ES-I3 (cell line): ENCODE data around the gene AASS.
A peak's percentile ranks its signal among the peaks of the same experiment; 100 is the strongest.
"Not testable (repeated sequence)": the region's sequence is repeated elsewhere in the genome, so short reads cannot be mapped to it uniquely, and the experiment has no call there.

Experiments used
- H3K36me3 ChIP-seq: 2 replicates; pipeline ENCODE4 v1.6.1; 2013; ENCODE audit warnings: mild to moderate bottlenecking, low read length, control low read depth, moderate library complexity; ENCODE audit not compliant: insufficient read depth
- H3K4me1 ChIP-seq: 2 replicates; pipeline ENCODE4 v1.6.1; 2013; ENCODE audit warnings: mild to moderate bottlenecking, control low read depth, low read length; ENCODE audit not compliant: insufficient read depth
- H3K9ac ChIP-seq: 2 replicates; pipeline ENCODE4 v1.6.1; 2013; ENCODE audit warnings: low read depth, mild to moderate bottlenecking, low read length, moderate library complexity
- H3K9me3 ChIP-seq: 2 replicates; pipeline ENCODE4 v1.6.1; 2013; ENCODE audit warnings: mild to moderate bottlenecking, low read length, moderate library complexity; ENCODE audit not compliant: control insufficient read depth, insufficient read depth

Gene AASS

GRCh38 chr7:122143751-122144711 is at the start of gene AASS:
Gene AASS (minus strand): TSS chr7:122144249. CDS start chr7:122133726, 10,523 bp downstream.
- peak within 1 kb of the TSS; percentile 93 for H3K9ac ChIP-seq
- no peaks in the 10 kb centered on the region for H3K9me3 ChIP-seq
- peaks cover 44% of the 10 kb centered on the region for H3K4me1 ChIP-seq
- H3K36me3 ChIP-seq, result no peaks in the 10 kb centered on the region

- H3K4me1 ChIP-seq, result no peaks in the 10 kb centered on the region
- no peak overlapping the region for H3K9ac ChIP-seq
- peaks cover 17% of the 10 kb centered on the region for H3K9me3 ChIP-seq
- H3K36me3 ChIP-seq, result no peaks in the 10 kb centered on the region
These were observed 44.7 kb upstream of the AASS start for GRCh38 chr7:122188785-122189184.

DNA sequence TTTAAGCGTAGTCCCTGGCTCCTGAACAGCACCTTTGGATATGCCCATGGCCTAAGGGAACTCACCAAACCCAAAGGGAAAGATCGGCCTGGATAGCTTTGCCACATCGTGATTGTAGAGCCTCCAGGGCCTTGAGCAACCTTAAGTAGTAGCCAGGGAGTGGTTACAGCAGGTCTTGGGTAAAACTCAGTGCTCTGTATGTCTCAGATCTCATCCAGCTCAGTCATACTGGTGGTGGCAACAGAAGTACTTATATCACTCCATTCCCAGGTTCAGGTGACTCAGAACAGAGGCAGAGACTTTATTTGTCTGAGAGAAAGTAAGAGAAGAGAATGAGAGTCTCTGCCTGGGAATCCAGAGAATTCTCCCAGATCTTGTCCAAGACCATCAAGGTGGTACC is 39.1 kb upstream of the AASS start:
- Histone ChIP-seq H3K9me3 (no peaks in the 10 kb centered on the region), H3K9ac (no peak overlapping the region), H3K36me3 (no peaks in the 10 kb centered on the region), H3K4me1 (no peaks in the 10 kb centered on the region; the same call in 1 of the 2 replicates)

GRCh38 chr7:122182081-122182480 is 38.0 kb upstream of the AASS start:
- H3K9me3 ChIP-seq, result no peaks in the 10 kb centered on the region
- H3K9ac ChIP-seq, result no peak overlapping the region
- no peaks in the 10 kb centered on the region for H3K36me3 ChIP-seq
- H3K4me1 ChIP-seq, result no peaks in the 10 kb centered on the region; the same call in 1 of the 2 replicates

DNA sequence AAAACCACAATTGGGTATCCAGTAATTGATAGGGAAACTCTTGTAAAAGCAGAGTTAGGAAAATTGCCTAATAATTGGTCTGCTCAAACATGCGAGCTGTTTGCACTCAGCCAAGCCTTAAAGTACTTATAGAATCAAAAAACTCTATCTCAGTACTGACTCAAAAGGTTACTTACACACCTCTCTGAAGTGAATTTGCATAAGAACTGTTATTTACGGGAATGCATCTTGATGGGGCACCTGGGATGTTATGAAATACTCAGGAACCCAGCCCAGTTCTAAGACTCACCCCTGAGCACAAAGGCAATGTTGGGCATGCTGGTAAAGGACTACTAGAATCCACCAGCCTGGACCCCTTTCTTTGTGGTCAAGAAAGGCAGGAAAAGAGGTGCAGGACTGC is 28.1 kb upstream of the AASS start:
- not testable (repeated sequence) for H3K9me3 ChIP-seq, H3K9ac ChIP-seq, H3K4me1 ChIP-seq, H3K36me3 ChIP-seq

GRCh38 chr7:122166740-122167139 is 22.7 kb upstream of the AASS start:
- H3K9me3 ChIP-seq, result no peaks in the 10 kb centered on the region
- H3K4me1 ChIP-seq, result peaks cover 4% of the 10 kb centered on the region; the same call in 1 of the 2 replicates
- H3K9ac ChIP-seq, result no peak overlapping the region
- H3K36me3 ChIP-seq, result no peaks in the 10 kb centered on the region

- Histone ChIP-seq H3K9ac (no peak overlapping the region), H3K4me1 (peaks cover 5% of the 10 kb centered on the region; the same call in 1 of the 2 replicates), H3K9me3 (no peaks in the 10 kb centered on the region), H3K36me3 (no peaks in the 10 kb centered on the region)
These were observed 22.2 kb upstream of the AASS start for GRCh38 chr7:122166275-122166674.

DNA sequence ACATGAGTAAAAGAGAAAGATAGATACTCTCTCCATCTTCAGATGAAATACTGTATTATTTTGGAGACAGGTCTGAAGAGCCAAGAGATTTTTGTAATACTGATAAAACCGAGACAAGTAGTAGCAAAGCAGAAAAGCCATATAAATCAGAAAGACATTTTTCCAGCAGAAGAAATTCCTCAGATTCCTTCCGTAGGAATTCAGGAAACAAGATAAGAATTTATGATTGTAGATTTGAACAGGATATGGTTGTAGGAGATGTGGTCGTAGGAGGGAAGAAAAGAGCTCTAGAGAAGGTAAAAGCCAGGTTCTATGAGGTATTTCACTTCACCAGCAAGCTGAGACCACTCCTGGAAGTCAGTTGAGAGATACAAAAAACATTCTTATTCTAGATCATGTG is 17.6 kb upstream of the AASS start:
- Histone ChIP-seq H3K4me1 (peaks cover 16% of the 10 kb centered on the region), H3K9me3 (no peaks in the 10 kb centered on the region), H3K9ac (no peak overlapping the region), H3K36me3 (no peaks in the 10 kb centered on the region)

- H3K9ac ChIP-seq, result no peak overlapping the region
- peaks cover 19% of the 10 kb centered on the region for H3K4me1 ChIP-seq
- no peaks in the 10 kb centered on the region for H3K9me3 ChIP-seq
- H3K36me3 ChIP-seq, result no peaks in the 10 kb centered on the region
These were observed 11.5 kb upstream of the AASS start for GRCh38 chr7:122155566-122155965.

DNA sequence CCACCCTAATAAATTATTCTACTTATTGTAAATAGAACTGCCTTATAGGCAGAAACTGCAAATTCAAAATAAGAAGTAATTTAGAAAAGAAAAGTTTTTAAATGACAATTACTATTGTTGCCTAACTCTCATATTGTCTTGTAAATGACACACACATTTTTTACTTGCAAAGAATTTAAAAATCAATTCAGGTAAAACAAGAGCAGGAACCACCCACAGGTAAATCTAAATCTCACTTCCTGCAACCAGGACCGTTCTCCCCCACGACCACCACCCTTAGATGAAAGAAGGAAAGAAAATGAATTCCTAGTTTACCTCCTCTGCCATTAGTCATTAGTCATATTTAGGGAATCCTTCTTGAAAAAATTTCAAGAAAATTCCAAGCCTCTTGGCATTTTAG is 4.8 kb upstream of the AASS start:
- Histone ChIP-seq H3K9ac (0 out of 2 replicates have a peak overlapping the region, but pooled peaks have one; percentile 7), H3K4me1 (peaks cover 55% of the 10 kb centered on the region), H3K9me3 (no peaks in the 10 kb centered on the region), H3K36me3 (no peaks in the 10 kb centered on the region)

GRCh38 chr7:122148081-122148480 is 4.0 kb upstream of the AASS start:
- Histone ChIP-seq H3K36me3 (no peaks in the 10 kb centered on the region), H3K4me1 (peaks cover 55% of the 10 kb centered on the region), H3K9ac (no peak overlapping the region), H3K9me3 (no peaks in the 10 kb centered on the region)

GRCh38 chr7:122145937-122146645 is 2.0 kb upstream of the AASS start:
- Histone ChIP-seq H3K36me3 (no peaks in the 10 kb centered on the region), H3K9ac (peak overlapping the region; percentile 1; the same call in 1 of the 2 replicates), H3K9me3 (no peaks in the 10 kb centered on the region), H3K4me1 (peaks cover 51% of the 10 kb centered on the region)

DNA sequence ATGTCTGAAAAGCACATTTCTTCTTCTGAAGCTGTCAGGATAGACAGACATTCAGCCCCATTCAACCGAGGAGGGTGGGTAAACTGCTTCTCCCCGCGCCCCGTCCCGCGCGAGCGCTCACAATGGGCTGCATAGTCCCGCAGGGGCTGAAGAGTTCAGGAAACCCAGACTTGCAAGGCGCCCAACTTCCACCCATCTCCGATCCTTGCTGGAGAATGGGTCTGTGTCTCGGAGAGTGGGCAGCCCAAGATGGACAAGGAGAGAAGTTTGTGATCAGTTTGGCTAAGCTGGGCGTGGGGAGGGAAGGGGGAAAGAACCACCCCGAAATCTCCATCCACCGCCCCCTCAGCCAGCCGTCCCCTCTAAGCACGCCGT is 686 bp downstream of the AASS start:
- Histone ChIP-seq H3K4me1 (peaks cover 45% of the 10 kb centered on the region), H3K9ac (peak overlapping the region; percentile 93), H3K9me3 (no peaks in the 10 kb centered on the region), H3K36me3 (no peaks in the 10 kb centered on the region)

DNA sequence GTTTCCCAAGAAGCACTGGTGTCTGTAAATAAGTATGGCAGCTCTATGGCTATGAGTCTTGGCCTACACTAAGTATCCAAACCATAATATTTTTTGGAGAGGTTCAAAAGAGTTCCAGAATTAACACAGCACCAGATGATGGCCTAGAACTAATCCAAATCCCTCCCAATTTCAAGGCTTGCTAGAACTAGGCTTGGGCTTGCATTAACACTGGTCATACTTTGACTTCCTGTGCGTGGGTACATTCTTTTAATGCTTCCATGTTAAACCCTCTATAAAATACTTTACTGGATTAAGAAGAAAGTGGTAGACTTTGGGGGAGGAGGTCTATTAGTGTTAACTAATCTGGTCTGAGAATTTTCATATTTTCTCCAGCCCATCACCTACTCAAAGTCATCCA is 3.1 kb downstream of the AASS start:
- Histone ChIP-seq H3K36me3 (no peaks in the 10 kb centered on the region), H3K9me3 (no peaks in the 10 kb centered on the region), H3K4me1 (peaks cover 40% of the 10 kb centered on the region), H3K9ac (peak overlapping the region; percentile 93; the same call in 1 of the 2 replicates)
